Measurements from ENCODE around the gene ZGPAT. TPM values are rescaled to one million over a fixed set of nuclear protein-coding genes. Genes with fewer than 3 reads are reported as not detected.

ZGPAT gene, protein sequence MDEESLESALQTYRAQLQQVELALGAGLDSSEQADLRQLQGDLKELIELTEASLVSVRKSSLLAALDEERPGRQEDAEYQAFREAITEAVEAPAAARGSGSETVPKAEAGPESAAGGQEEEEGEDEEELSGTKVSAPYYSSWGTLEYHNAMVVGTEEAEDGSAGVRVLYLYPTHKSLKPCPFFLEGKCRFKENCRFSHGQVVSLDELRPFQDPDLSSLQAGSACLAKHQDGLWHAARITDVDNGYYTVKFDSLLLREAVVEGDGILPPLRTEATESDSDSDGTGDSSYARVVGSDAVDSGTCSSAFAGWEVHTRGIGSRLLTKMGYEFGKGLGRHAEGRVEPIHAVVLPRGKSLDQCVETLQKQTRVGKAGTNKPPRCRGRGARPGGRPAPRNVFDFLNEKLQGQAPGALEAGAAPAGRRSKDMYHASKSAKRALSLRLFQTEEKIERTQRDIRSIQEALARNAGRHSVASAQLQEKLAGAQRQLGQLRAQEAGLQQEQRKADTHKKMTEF
- polyA plus RNA-seq (60.8 and 67.5 TPM in 2 replicates), polyA minus RNA-seq (20.6 and 25.8 TPM in 2 replicates)

DNA sequence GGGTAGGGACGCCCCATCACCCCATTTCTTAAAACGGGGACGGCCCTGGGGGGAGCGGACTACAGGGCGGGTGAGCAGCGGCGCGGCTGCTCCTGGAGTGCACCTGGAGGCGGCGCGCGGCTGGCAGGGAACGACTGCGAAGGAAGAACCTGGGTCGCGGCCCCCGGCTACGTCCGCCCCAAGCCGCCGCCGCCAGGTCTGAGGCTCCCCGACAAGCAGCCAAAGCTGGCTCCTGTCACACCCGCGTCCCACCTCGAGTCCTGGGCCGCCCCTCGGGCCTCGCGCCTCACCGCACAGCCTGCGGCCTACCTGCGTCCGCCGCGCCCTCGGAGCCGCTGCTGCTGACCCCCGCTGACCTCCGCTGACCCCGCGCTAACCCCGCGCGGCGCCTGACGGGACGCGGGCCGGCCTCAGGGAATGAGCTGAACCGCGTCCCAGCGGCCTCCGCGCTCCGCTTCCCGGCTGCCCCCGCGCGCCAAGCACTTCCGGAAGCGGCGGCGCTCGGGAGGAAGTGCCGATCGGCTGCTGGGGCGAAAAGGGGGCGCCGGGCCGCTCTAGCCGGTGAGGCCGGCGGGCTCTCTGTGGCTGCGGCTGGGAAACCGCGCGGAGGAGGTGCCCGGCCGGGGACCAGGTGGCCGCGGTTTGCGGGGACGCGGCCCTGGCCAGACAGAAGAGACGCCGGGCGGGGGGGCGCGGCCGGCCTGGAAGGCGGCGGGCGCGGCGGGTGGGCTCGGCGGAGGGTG, at the start of gene ZGPAT, which contains the start of gene ARFRP1:
Gene ZGPAT, plus strand, starts transcription at position 482 of the 743 bp plus-strand sequence. CDS start 542 bp downstream, outside the sequence.
Gene ARFRP1, minus strand, starts transcription at position 419 of the 743 bp plus-strand sequence. CDS start 885 bp downstream, outside the sequence.
- TF ChIP-seq EZH2 (IDR thresholded peaks at IDR 0.05; ENCODE audit: borderline replicate concordance, insufficient read depth, low read length, poor library complexity, severe bottlenecking) (no peak), MXI1 (conservative IDR thresholded peaks at IDR 0.05; ENCODE audit: poor library complexity, severe bottlenecking) (peak; percentile 84), SMC3 (conservative IDR thresholded peaks at IDR 0.05; ENCODE audit: poor library complexity) (peak; percentile 26), EP300 (conservative IDR thresholded peaks at IDR 0.05; ENCODE audit: poor library complexity, severe bottlenecking) (peak; percentile 48), TAF1 (IDR thresholded peaks at IDR 0.05; ENCODE audit: low read depth) (peak; percentile 71), RAD21 (conservative IDR thresholded peaks at IDR 0.05) (peak; percentile 43), POLR2AphosphoS5 (IDR thresholded peaks at IDR 0.05) (peak; percentile 87)
- TF ChIP-seq, protein P1, sequence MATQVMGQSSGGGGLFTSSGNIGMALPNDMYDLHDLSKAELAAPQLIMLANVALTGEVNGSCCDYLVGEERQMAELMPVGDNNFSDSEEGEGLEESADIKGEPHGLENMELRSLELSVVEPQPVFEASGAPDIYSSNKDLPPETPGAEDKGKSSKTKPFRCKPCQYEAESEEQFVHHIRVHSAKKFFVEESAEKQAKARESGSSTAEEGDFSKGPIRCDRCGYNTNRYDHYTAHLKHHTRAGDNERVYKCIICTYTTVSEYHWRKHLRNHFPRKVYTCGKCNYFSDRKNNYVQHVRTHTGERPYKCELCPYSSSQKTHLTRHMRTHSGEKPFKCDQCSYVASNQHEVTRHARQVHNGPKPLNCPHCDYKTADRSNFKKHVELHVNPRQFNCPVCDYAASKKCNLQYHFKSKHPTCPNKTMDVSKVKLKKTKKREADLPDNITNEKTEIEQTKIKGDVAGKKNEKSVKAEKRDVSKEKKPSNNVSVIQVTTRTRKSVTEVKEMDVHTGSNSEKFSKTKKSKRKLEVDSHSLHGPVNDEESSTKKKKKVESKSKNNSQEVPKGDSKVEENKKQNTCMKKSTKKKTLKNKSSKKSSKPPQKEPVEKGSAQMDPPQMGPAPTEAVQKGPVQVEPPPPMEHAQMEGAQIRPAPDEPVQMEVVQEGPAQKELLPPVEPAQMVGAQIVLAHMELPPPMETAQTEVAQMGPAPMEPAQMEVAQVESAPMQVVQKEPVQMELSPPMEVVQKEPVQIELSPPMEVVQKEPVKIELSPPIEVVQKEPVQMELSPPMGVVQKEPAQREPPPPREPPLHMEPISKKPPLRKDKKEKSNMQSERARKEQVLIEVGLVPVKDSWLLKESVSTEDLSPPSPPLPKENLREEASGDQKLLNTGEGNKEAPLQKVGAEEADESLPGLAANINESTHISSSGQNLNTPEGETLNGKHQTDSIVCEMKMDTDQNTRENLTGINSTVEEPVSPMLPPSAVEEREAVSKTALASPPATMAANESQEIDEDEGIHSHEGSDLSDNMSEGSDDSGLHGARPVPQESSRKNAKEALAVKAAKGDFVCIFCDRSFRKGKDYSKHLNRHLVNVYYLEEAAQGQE (IDR thresholded peaks at IDR 0.05; ENCODE audit: borderline replicate concordance) = peak; percentile 42
- TF ChIP-seq, protein P2, sequence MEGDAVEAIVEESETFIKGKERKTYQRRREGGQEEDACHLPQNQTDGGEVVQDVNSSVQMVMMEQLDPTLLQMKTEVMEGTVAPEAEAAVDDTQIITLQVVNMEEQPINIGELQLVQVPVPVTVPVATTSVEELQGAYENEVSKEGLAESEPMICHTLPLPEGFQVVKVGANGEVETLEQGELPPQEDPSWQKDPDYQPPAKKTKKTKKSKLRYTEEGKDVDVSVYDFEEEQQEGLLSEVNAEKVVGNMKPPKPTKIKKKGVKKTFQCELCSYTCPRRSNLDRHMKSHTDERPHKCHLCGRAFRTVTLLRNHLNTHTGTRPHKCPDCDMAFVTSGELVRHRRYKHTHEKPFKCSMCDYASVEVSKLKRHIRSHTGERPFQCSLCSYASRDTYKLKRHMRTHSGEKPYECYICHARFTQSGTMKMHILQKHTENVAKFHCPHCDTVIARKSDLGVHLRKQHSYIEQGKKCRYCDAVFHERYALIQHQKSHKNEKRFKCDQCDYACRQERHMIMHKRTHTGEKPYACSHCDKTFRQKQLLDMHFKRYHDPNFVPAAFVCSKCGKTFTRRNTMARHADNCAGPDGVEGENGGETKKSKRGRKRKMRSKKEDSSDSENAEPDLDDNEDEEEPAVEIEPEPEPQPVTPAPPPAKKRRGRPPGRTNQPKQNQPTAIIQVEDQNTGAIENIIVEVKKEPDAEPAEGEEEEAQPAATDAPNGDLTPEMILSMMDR (IDR thresholded peaks at IDR 0.05; ENCODE audit: poor library complexity, severe bottlenecking) = no peak
- Histone ChIP-seq H3K36me3 (ENCODE audit: insufficient read depth, low read length) (peaks cover 6% of the 10 kb centered on the region), H3K27me3 (ENCODE audit: insufficient read depth, low read depth, low read length) (no peaks in the 10 kb centered on the region), H3K4me3 (ENCODE audit: low read length) (peak within 1 kb of the TSS; percentile 96), H3K9me3 (ENCODE audit: low read length) (no peaks in the 10 kb centered on the region), H3K9me2 (ENCODE audit: insufficient read depth, low read length) (no peaks in the 10 kb centered on the region), H2AFZ (ENCODE audit: low read depth, low read length) (no peak within 1 kb of the TSS), H3F3A (ENCODE audit: insufficient read depth, low read length, poor library complexity, severe bottlenecking) (no peaks in the 10 kb centered on the region), H3K27ac (ENCODE audit: low read length) (peak within 1 kb of the TSS; percentile 70), H3K4me2 (ENCODE audit: low read length) (peak within 1 kb of the TSS; percentile 49), H3K79me2 (replicated peaks; ENCODE audit: insufficient read depth, low read length) (peaks cover 35% of the 10 kb centered on the region), H3K9ac (ENCODE audit: low read length) (peak within 1 kb of the TSS; percentile 86), H4K20me1 (ENCODE audit: insufficient read depth) (no peaks in the 10 kb centered on the region)

DNA sequence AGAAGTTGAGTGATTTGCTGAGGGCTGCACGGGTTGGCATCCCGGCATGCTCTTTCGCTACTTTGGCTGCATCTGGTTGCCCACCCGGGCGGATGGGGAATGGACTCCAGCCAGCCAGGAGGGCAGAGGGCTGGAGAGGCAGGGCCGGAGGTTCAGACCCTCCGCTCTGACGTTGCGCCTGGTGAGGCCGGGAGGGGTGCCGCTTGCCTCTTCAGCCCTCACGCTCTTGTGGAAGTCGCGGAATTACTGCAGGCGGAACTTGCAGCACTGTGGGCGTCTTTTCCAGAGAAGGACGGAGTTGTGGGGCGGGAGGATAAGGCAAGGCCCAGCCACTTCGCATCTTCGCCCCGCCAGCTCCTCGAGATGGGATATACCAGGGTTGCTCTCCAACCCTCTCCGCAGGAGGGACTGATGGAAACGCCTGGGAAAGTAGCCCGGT, 49.1 kb upstream of the ZGPAT start:
- TF ChIP-seq SMC3 (conservative IDR thresholded peaks at IDR 0.05; ENCODE audit: poor library complexity) = no peak
- TF ChIP-seq EP300 (conservative IDR thresholded peaks at IDR 0.05; ENCODE audit: poor library complexity, severe bottlenecking) = no peak
- peak overlapping the region; percentile 78 for H3K4me2 ChIP-seq (ENCODE audit: low read length)
- peak overlapping the region; percentile 55 for H3K27ac ChIP-seq (ENCODE audit: low read length)

More for the DNA sequence above, 49.1 kb upstream of the ZGPAT start:
- Histone ChIP-seq H3K36me3 (ENCODE audit: insufficient read depth, low read length) (no peaks in the 10 kb centered on the region), H3K4me3 (ENCODE audit: low read length) (peak overlapping the region; percentile 86), H2AFZ (ENCODE audit: low read depth, low read length) (peak overlapping the region; percentile 32), H3K27me3 (ENCODE audit: insufficient read depth, low read depth, low read length) (no peaks in the 10 kb centered on the region), H3K9ac (ENCODE audit: low read length) (peak overlapping the region; percentile 64), H3F3A (ENCODE audit: insufficient read depth, low read length, poor library complexity, severe bottlenecking) (no peaks in the 10 kb centered on the region), H4K20me1 (ENCODE audit: insufficient read depth) (no peaks in the 10 kb centered on the region), H3K9me3 (ENCODE audit: low read length) (no peaks in the 10 kb centered on the region), H3K79me2 (replicated peaks; ENCODE audit: insufficient read depth, low read length) (no peaks in the 10 kb centered on the region), H3K9me2 (ENCODE audit: insufficient read depth, low read length) (no peaks in the 10 kb centered on the region)
